GM06990 (cell line): Measurements from ENCODE around the gene USP28.
A peak's percentile ranks its signal among the peaks of the same experiment; 100 is the strongest.
"Not testable (repeated sequence)": the region's sequence is repeated elsewhere in the genome, so short reads cannot be mapped to it uniquely, and the experiment has no call there.

Experiments used
- DNase-seq: peaks from one replicate; pipeline ENCODE4 v3.0.0-alpha.2; 2011; ENCODE audit not compliant: insufficient read length; ENCODE audit errors: extremely low read depth
- H3K27me3 ChIP-seq: replicated peaks from 2 replicates; pipeline ENCODE4 v1.6.0; 2011; ENCODE audit warnings: low read length; ENCODE audit not compliant: control insufficient read depth, insufficient read depth
- H3K36me3 ChIP-seq: 2 replicates; pipeline ENCODE4 v1.5.1; 2011; ENCODE audit warnings: low read length; ENCODE audit not compliant: control insufficient read depth, insufficient read depth
- H3K4me3 ChIP-seq: replicated peaks from 2 replicates; pipeline ENCODE4 v1.5.1; 2011; ENCODE audit warnings: low read depth, mild to moderate bottlenecking, control low read depth, low read length
- CTCF ChIP-seq: IDR thresholded peaks from 2 replicates; pipeline ENCODE4 v1.5.1; 2011; ENCODE audit warnings: low read length, control low read depth, mild to moderate bottlenecking, inconsistent platforms; ENCODE audit not compliant: insufficient read depth, poor library complexity, severe bottlenecking

Gene USP28

GRCh38 chr11:113875234-113876073 is at the start of gene USP28:
USP28 (minus strand) TSS chr11:113875572; CDS start chr11:113875501, 71 bp downstream.
- TF ChIP-seq CTCF = peak; percentile 3
- Histone ChIP-seq H3K27me3 (no peaks in the 10 kb centered on the region), H3K4me3 (peak within 1 kb of the TSS; percentile 88), H3K36me3 (no peaks in the 10 kb centered on the region)
- DNase-seq = peak; percentile 96

DNA sequence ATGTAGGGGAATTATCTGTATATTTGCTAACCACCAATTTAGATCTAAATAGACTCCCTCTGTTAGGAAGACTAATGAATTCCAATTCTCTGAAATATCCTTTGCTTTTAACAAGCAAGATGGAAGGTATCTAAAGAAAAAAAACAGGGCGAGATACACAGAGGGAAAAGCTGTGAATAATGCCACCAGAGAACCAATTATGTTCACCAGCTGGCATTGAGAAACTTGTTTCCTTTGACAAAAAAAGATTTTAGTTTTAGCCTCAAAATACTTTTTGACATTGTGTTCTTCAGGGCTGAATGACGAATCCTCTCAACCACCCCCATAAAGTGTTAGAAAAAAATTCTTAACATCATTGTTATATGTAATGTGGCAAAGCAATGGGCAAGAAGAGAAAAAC is 48.2 kb upstream of the USP28 start:
- Histone ChIP-seq H3K27me3 (no peaks in the 10 kb centered on the region), H3K4me3 (no peak overlapping the region), H3K36me3 (no peaks in the 10 kb centered on the region)
- no peak for TF ChIP-seq CTCF
- DNase-seq = no peak

- DNase-seq, H3K36me3 ChIP-seq, H3K4me3 ChIP-seq: not testable (repeated sequence)
Measured at GRCh38 chr11:113911491-113911890, 36.1 kb upstream of the USP28 start.

DNA sequence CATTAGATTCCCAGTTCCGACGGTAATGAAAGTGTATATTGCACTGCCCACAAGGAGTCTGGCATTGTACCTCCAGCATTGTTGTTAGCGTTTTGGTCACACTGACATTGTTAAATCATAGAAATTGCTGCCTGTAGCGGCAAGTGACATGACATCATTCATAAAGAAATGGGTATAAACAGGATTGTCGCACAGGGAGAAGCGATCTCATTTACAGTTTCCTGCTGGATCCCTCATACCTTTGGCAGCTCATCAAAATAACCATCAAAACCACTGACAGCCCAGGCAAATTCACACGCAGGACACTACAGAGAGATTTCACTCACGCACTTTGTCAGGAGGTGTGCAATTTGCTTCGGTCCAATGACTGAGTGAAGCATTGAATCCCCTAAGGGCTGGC is 32.7 kb upstream of the USP28 start:
- Histone ChIP-seq H3K36me3 (no peaks in the 10 kb centered on the region), H3K4me3 (no peak overlapping the region), H3K27me3 (no peaks in the 10 kb centered on the region; the same call in 1 of the 2 replicates)
- no peak for DNase-seq
- TF ChIP-seq CTCF = no peak

More at GRCh38 chr11:113911491-113911890, 36.1 kb upstream of the USP28 start:
- H3K27me3 ChIP-seq = not testable (repeated sequence)

- TF ChIP-seq CTCF = no peak
- no peaks in the 10 kb centered on the region for H3K36me3 ChIP-seq
- H3K27me3 ChIP-seq = no peaks in the 10 kb centered on the region; the same call in 1 of the 2 replicates
- no peak for DNase-seq
- no peak overlapping the region for H3K4me3 ChIP-seq
Measured at GRCh38 chr11:113907681-113908080, 32.3 kb upstream of the USP28 start.

- TF ChIP-seq CTCF = no peak
- Histone ChIP-seq H3K27me3 (no peaks in the 10 kb centered on the region; the same call in 1 of the 2 replicates), H3K4me3 (no peak overlapping the region), H3K36me3 (no peaks in the 10 kb centered on the region)
- DNase-seq = no peak
Measured at GRCh38 chr11:113907152-113907551, 31.8 kb upstream of the USP28 start.
